ENCODE measurements around the gene YLPM1. TPM values are rescaled to one million over a fixed set of nuclear protein-coding genes. Genes with fewer than 3 reads are reported as not detected.

YLPM1 gene
- total RNA-seq, 1 donor from 2014 or later, result 88.3 TPM

- H3K4me1 Mint-ChIP-seq (ENCODE audit: unreplicated experiment), result peaks cover 2% of the 10 kb centered on the region
- no peaks in the 10 kb centered on the region for H3K27me3 Mint-ChIP-seq (ENCODE audit: unreplicated experiment)
- no peak for DNase-seq (ENCODE audit: extremely low spot score, unreplicated experiment)
- no peaks in the 10 kb centered on the region for H3K9me3 Mint-ChIP-seq (ENCODE audit: unreplicated experiment)
- no peak overlapping the region for H3K27ac Mint-ChIP-seq (ENCODE audit: unreplicated experiment)
- H3K4me3 Mint-ChIP-seq (ENCODE audit: unreplicated experiment), result no peak overlapping the region
- peaks cover 18% of the 10 kb centered on the region for H3K36me3 Mint-ChIP-seq (ENCODE audit: unreplicated experiment)
- TF ChIP-seq CTCF (IDR thresholded peaks at IDR 0.05), result no peak
Observed at GRCh38 chr14:74733221-74733620, 29.9 kb upstream of the YLPM1 start.

GRCh38 chr14:74735125-74735524, 28.0 kb upstream of the YLPM1 start:
- Mint-ChIP-seq H3K4me1 (ENCODE audit: unreplicated experiment) (peaks cover 2% of the 10 kb centered on the region), H3K27me3 (ENCODE audit: unreplicated experiment) (no peaks in the 10 kb centered on the region), H3K4me3 (ENCODE audit: unreplicated experiment) (no peak overlapping the region), H3K36me3 (ENCODE audit: unreplicated experiment) (peaks cover 20% of the 10 kb centered on the region), H3K27ac (ENCODE audit: unreplicated experiment) (no peak overlapping the region), H3K9me3 (ENCODE audit: unreplicated experiment) (no peaks in the 10 kb centered on the region)
- DNase-seq (ENCODE audit: extremely low spot score, unreplicated experiment), result no peak
- no peak for TF ChIP-seq CTCF (IDR thresholded peaks at IDR 0.05)

GRCh38 chr14:74737753-74738325, 25.3 kb upstream of the YLPM1 start:
- H3K27ac Mint-ChIP-seq (ENCODE audit: unreplicated experiment), result no peak overlapping the region
- no peaks in the 10 kb centered on the region for H3K4me1 Mint-ChIP-seq (ENCODE audit: unreplicated experiment)
- TF ChIP-seq CTCF (IDR thresholded peaks at IDR 0.05), result no peak
- no peaks in the 10 kb centered on the region for H3K9me3 Mint-ChIP-seq (ENCODE audit: unreplicated experiment)
- no peak for DNase-seq (ENCODE audit: extremely low spot score, unreplicated experiment)
- H3K36me3 Mint-ChIP-seq (ENCODE audit: unreplicated experiment), result peaks cover 20% of the 10 kb centered on the region
- no peaks in the 10 kb centered on the region for H3K27me3 Mint-ChIP-seq (ENCODE audit: unreplicated experiment)
- no peak overlapping the region for H3K4me3 Mint-ChIP-seq (ENCODE audit: unreplicated experiment)

GRCh38 chr14:74739293-74740030, 23.7 kb upstream of the YLPM1 start:
- H3K4me1 Mint-ChIP-seq (ENCODE audit: unreplicated experiment), result no peaks in the 10 kb centered on the region
- no peak overlapping the region for H3K27ac Mint-ChIP-seq (ENCODE audit: unreplicated experiment)
- DNase-seq (ENCODE audit: extremely low spot score, unreplicated experiment), result no peak
- no peaks in the 10 kb centered on the region for H3K27me3 Mint-ChIP-seq (ENCODE audit: unreplicated experiment)
- no peak overlapping the region for H3K4me3 Mint-ChIP-seq (ENCODE audit: unreplicated experiment)
- H3K36me3 Mint-ChIP-seq (ENCODE audit: unreplicated experiment), result peaks cover 14% of the 10 kb centered on the region
- no peak for TF ChIP-seq CTCF (IDR thresholded peaks at IDR 0.05)
- H3K9me3 Mint-ChIP-seq (ENCODE audit: unreplicated experiment), result no peaks in the 10 kb centered on the region

- no peaks in the 10 kb centered on the region for H3K9me3 Mint-ChIP-seq (ENCODE audit: unreplicated experiment)
- no peak for DNase-seq (ENCODE audit: extremely low spot score, unreplicated experiment)
- H3K4me1 Mint-ChIP-seq (ENCODE audit: unreplicated experiment), result no peaks in the 10 kb centered on the region
- H3K4me3 Mint-ChIP-seq (ENCODE audit: unreplicated experiment), result no peak overlapping the region
- H3K27ac Mint-ChIP-seq (ENCODE audit: unreplicated experiment), result no peak overlapping the region
- no peaks in the 10 kb centered on the region for H3K27me3 Mint-ChIP-seq (ENCODE audit: unreplicated experiment)
- no peak for TF ChIP-seq CTCF (IDR thresholded peaks at IDR 0.05)
- no peaks in the 10 kb centered on the region for H3K36me3 Mint-ChIP-seq (ENCODE audit: unreplicated experiment)
Observed at GRCh38 chr14:74747237-74747636, 15.9 kb upstream of the YLPM1 start.

Measured in osteocyte (in vitro differentiated cells).